T47D (cell line): ENCODE results near the gene GSG1L.

Source experiments
- DNase-seq, 2 experiments: peaks; one replicate each; pipeline versions ENCODE4 v3.0.0 to v3.0.0-alpha.2; 2011 to 2012; ENCODE audit warnings: low read depth in 1 of 2, low spot score in 1 of 2
- JUND ChIP-seq: IDR thresholded peaks from 2 replicates; pipeline ENCODE4 v1.6.1; 2012; ENCODE audit warnings: low read depth
- in situ Hi-C: cut with HindIII; loops from 2 replicates; pipeline ENCODE4 v1.10.0; 2016; ENCODE audit warnings: low sequenced_read_pairs, low pct_unique_long_range_greater_than_20kb

Gene GSG1L

DNA sequence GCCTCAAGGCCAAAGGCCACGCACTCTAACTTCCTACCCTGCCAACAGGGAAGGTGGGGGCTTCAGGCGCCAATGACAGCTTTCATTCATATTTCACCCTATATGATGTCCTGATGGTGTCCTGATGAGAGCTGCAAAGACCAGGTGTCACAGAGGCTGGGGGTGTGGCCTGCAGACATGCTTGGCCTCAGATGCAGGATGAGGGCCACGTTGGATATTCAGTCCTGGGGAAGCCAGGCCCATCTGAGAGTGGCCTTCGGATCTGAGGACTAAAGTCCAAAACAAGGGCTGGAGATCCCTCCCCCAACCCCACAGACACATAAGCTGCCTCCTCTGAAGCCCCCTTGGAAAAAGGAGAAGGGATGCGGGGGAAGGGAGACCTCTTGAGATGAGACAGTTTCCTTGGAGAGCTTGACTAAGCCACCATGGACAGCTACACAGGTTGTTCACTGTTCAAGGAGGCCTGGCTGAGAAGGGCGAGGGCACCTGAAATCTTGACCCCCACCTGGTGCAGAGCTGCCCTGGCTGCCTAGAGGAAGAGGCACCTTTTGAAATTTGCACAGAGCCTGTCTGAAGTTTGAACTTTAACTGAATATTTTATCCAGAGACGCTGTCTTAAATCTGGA is 24.3 kb upstream of the GSG1L start:
- no peak for TF ChIP-seq JUND
- DNase-seq, result peak in 1 of 2 experiments; percentile 41
- in situ Hi-C loops, result no loop called here

DNA sequence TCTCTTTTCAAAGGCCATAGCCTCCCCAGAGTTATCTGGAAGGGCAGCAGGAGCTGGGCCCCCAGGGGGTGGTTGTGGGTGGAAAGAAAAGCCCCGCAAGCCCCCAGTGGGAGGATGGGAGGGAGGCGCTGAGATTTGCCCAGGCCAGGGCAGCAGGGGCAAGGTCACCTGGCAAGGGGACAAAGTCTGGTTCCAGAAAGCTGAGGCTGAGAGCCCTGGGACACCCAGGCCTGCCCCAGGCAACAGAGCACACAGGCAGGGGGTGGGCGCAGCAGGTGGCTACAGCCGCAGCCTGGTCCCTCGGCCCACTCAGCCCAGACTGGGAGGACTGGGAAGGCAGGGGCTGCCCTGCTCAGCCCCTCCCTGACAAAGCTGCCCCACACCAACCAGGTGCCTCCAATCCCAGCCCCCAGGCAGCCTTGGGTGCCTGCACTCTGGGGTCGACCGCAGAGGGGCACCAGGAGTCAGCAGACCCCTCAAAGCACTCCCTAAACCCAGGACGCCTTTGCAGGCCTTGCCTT is 23.7 kb upstream of the GSG1L start:
- no peak for TF ChIP-seq JUND
- no peak for DNase-seq
- in situ Hi-C loops, result no loop called here

DNA sequence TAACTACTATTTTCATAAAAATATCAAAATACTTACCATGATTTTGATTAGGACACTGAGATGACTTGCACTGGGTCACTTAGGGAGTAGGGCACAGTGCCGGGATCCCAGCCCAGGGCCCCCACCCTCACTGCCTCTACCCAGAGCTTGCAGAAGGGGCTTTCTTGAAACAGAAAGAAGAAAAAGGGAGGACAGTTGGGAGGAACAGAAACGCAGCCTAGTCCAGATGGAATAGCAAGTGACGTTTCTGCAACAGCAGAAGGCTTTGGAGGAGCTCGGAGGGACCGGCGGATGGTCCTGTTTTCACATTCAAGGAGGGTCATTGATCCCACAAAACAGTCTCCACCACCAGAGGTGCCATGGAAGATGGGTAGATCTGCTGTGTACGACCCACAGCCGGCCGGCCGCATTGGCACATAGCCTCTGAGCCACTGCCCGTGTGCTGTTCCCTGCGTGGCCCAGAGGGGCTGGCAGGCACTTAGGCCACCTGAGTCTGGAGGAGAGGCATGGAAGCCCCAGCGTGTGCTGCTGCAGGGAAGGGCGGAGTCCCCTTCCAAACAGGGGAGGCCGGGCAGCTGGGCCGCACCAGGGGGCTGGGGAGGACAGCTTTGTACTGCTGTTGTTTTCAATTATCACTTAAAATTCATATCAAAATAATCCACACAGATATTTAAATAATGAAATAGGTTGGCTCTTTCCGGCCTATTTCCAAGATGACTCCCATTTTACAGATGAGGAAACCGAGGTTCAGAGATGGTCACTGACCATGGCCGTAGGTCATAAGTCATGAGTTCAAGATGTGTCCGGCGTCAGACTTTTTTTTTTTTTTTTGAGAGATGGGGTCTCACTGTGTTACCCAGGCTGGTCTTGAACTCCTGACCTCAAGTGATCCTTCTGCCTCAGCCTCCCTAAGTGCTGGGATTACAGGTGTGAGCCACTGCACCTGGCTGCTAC is 22.9 kb upstream of the GSG1L start:
- no peak for DNase-seq
- in situ Hi-C loops, result no loop called here
- TF ChIP-seq JUND, result no peak

DNA sequence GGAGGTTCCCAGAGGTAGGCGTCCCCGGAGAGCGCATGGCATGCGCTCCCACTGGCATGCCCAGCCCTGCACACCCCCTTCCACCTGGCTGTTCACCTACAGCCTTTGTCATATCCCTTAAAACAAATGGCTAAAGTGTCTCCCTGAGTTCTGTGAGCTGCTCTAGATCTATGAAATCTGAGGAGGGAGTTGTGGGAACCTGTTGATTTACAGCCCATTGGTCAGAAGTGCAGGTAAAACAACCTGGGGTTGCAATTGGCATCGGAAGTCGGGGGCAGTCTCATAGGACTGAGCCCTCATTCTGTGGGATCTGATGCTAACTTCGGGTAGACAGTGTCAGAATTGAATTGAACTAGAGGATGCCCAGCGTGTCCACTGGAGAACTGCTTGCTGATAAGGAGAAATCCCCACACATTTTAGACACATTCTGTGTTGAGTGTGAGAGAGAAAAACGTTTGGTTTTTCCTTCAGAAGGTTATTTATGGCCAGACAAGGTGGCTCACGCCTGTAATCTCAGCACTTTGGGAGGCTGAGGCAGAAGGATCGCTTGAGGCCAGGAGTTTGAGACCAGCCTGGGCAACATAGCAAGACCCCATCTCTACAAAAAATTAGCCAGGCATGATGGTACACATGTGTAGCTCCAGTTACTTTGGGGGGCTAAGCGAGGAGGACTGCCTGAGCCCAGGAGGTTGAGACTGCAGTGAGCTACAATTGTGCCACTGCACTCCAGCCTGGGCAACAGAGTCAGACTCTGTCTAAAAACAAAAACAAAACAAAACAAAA is 22.1 kb upstream of the GSG1L start:
- no peak for DNase-seq
- in situ Hi-C loops, result no loop called here
- TF ChIP-seq JUND, result no peak

DNA sequence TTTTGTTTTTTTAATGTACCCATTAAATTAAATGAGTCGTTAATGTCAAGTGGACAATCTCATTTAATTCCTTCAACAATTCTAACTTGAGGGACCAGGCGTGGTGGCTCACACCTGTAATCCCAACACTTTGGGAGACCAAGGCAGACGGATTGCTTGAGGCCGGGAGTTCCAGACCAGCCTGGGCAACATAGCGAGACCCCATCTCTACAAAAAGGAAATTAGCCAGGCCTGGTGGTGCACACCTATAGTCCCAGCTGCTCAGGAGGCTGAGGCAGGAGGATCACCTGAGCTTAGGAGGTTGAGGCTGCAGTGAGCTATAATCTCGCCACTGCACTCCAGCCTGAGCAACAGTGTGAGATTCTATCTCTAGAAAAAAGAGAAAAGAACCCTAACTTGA is 20.7 kb upstream of the GSG1L start:
- in situ Hi-C loops, result no loop called here
- DNase-seq, result no peak

DNA sequence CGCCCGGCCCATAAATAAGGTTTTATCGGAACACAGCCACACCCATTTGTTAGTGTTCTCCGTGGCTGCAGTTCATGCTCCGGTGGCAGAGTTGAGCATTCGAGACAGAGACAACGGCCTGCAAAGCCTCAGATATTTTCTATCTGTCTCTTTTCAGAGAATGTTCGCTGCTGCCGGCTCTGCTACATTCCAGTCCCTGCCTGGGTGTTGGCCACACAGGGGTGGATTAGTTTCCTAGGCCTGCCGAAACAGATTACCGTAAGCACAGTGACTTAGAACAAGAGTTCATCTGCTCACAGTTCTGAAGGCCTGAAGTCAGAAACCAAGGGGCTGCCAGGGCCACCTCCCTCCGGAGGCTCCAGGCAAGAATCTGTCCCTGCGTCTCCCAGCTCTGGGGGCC is 19.1 kb upstream of the GSG1L start:
- no peak for TF ChIP-seq JUND
- DNase-seq, result no peak
- in situ Hi-C loops, result no loop called here

More for the DNA sequence above, 20.7 kb upstream of the GSG1L start:
- no peak for TF ChIP-seq JUND

DNA sequence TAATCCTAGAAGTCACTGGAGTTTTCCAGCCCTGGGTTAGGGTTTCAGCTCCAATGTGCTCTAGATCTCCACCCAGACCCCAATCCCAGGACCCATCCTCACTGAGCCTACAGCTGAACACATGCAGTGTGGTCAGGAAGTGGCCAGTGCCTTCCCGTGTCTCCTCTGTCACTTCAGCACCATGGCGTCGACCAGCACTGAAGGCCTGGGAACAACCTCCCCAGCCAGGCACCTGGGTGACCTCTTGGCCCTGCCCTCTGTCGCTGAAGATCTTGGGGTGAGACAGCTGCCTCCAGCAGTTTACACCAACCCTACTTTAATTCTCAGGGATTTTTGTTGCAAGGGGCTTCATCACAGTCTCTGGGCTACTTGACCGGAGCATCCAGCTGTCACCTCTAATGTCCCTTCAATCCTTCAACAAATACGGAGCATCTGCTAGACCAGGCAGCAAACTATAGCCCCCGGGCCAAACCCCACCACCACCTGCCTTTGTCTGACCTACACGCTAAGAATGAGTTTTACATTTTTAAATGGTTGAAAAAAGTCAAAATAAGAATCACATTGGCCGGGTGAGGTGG is 18.0 kb upstream of the GSG1L start:
- DNase-seq, result no peak
- no peak for TF ChIP-seq JUND
- in situ Hi-C loops, result no loop called here

DNA sequence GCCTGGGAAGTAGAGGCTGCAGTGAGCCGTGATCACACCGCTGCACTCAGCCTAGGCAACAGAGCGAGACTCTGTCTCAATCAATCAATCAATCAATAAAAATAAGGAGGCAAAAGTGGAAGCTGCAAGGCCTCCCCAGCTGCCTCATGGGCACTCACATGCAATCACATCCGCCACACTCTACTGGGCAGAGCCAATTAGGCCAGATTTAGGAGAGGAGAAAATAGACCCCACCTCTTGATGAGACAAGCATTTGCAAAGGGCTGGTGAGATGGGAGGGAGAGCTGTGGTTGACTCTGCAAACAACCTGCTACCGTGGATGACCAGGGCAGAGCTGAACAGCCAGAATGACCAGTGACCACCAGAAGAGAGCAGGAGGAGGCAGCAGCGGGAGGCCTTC is 14.7 kb upstream of the GSG1L start:
- no peak for DNase-seq
- no peak for TF ChIP-seq JUND
- in situ Hi-C loops, result no loop called here

DNA sequence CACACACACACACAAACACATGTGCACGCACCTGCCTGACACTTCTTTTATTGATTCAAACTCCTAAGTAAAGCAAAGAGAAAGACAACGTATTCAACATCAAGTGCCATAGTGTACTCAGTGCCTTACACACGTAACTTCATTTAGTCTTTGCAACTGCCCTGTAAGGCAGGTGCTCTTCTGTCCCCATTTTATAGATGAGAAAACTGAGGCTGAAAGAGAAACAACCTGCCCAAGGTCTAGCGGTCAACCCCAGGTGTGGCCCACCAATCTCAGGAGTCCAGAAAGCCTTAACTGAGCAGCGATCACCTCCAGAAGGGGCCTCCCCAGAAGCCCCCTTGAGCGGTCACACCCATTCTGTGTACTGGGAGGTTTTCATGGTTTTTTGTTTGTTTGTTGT is 10.3 kb upstream of the GSG1L start:
- DNase-seq, result no peak
- in situ Hi-C loops, result no loop called here
- TF ChIP-seq JUND, result no peak

DNA sequence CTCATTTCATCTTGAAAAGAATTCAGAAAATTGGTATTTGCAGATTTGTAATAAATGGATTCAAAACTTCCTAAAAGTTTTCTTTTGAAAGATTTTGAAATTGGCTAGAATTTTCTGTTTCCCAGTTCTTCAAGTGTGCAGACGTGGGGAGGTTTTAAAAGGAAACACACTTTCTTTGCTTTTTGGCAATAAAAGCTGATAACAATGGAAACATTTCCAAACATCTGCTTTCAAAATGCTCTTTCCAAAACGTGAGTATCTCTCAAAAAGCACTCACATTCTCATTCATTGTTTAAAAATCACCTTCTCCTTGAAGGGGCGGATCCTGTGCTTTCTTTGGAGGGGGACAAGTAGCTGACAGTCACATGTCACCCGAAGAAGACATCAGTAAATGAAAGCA is 8.6 kb upstream of the GSG1L start:
- in situ Hi-C loops, result no loop called here
- no peak for TF ChIP-seq JUND
- no peak for DNase-seq

DNA sequence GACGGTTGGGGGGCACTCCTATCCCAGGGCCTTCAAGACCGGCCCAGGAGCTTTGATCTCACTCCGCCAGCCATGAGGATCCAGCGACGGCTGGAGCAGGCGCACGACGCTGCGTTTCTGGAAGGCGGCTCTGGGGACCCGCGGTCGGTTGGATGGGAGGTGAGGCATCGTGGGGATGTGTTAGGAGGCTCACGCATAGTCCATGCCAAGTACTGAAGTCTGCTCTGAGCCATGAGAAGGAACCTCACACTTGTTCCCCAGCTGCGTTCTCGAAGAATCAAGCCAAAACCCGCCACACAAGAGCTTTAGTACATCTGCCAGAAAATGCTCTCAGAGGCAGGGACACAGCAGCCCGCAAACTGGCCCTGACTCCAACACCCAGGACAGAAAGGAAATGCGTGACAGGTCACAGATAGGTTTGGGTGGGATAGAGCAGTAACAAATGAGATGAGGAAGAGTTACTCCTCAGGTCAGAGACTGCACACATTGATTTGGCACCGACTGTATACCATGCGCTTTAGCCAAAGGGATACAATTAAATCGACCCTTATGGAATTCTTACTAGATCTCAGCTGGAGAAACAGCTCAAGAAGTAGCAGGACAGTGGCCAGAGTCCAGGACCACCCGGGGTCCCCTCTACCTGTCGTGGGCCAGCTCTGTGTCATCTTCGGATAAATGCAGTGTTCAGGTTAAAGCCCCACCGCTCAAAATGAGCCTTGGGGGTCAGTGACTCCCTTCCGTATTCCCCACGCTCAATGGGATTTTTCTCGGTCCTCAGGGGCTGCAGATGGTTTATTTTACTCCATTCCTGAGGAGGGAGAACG is 6.7 kb upstream of the GSG1L start:
- no peak for TF ChIP-seq JUND
- no peak for DNase-seq
- in situ Hi-C loops, result no loop called here
